ENCODE measurements around the gene ST6GALNAC4.

Gene ST6GALNAC4

DNA sequence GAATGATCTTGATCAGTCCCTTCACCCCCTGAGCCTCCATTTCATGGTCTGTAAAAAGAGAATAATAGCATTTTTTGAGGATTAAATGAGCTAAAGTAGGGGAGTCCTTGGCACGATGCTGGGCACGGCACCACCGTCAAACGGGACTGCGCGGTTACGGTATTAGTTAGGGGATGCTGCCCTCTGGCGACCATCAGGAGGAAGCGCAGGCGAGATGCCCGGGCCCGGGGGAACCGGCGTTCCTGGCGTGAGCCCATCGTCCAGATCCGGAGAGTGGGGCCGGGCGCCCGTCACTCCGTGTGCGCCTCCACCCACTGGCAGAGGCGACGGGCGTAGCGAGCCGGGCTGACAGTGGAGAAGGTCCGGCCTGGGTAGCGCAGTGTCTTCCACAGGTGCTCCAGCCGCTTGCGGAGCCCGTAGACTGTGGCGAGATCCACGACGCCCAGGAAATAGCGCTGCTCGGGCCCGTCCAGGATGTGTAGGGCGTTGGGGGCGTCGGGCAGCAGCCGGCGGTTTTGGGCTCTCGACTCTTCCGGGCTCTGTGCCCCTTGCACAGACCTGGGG, 4.8 kb upstream of the ST6GALNAC4 start:
- peak; percentile 92 for DNase-seq (ENCODE audit: low spot score)
- peak overlapping the region; percentile 97 for H3K27ac ChIP-seq
- ChIA-PET CTCF (interaction anchor here (0.5 to 3.1 kb wide), 24 partner anchors 9 to 331 kb away, joined by 3 to 15 read pairs (median 3); partner anchors contain the start of genes CDK9, PIP5KL1 and TOR2A), POLR2A (ENCODE audit: low non-redundant PET) (interaction anchor here (0.6 kb wide), 1 partner anchor 45 kb away, joined by 3 read pairs; no protein-coding TSS in a partner anchor)
- TF ChIP-seq CTCF (conservative IDR thresholded peaks at IDR 0.05; ENCODE audit: low read depth), result peak; percentile 99

DNA sequence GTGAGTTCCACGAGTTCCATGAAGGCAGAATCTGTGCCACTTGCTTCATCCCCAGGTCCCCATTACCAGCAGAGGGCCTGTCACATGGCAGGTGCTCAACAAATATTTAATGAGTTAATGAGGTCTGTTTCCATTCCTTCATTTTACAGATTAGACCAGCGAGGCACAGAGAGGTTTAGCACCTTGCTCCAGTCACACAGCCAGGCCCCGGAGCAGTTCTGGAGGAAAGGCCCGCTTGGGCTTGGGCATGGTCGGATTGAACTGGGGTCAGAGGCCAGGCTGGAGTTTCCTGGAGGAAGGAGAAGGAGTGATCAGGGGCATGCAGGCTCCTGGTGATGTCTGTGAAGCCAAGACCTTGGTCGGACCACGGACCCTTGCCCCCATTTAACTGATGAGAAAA, 4.0 kb upstream of the ST6GALNAC4 start:
- ChIA-PET CTCF (interaction anchor here (0.5 to 3.1 kb wide), 21 partner anchors 10 to 955 kb away, joined by 3 to 15 read pairs (median 3); partner anchors contain the start of genes PIP5KL1 and TOR2A), POLR2A (ENCODE audit: low non-redundant PET) (no interaction called here)
- TF ChIP-seq CTCF (conservative IDR thresholded peaks at IDR 0.05; ENCODE audit: low read depth), result no peak
- no peak for DNase-seq (ENCODE audit: low spot score)
- peak overlapping the region; percentile 97 for H3K27ac ChIP-seq

DNA sequence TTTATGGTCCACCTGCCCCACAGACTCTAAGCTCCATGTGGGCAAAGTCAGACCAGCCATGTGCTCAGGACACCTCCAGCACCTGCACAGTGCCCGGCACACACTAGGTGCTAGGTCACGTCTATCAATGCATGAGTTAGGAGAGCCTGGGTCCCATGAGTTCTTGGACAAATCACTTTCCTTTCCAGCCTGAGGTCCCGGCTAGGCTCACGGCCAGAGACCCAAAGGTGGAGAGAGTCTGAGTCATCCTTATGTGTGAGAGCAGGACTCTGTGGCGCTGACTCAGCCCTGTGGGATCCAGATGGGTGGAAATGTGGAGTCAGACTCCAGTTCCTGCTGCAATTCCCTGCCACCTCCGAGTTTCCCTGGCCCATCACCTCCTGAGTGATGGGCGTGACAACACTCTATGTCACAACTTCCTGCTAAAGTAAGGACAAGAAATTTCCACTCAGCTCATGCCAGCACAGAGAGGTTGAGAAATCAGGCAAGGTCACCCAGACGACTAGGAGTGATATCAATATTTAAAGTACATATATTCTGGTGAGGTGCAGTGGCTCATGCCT, 2.5 kb upstream of the ST6GALNAC4 start:
- no peak for TF ChIP-seq CTCF (conservative IDR thresholded peaks at IDR 0.05; ENCODE audit: low read depth)
- POLR2A ChIA-PET (ENCODE audit: low non-redundant PET), result interaction anchor here (0.5 kb wide), 1 partner anchor 82 kb away, joined by 3 read pairs; no protein-coding TSS in a partner anchor
- CTCF ChIA-PET, result interaction anchor here (0.6 to 1.3 kb wide), 3 partner anchors 21 to 199 kb away, joined by 3 to 4 read pairs (median 3); no protein-coding TSS in a partner anchor
- H3K27ac ChIP-seq, result peak overlapping the region; percentile 97
- peak; percentile 98 for DNase-seq (ENCODE audit: low spot score)

DNA sequence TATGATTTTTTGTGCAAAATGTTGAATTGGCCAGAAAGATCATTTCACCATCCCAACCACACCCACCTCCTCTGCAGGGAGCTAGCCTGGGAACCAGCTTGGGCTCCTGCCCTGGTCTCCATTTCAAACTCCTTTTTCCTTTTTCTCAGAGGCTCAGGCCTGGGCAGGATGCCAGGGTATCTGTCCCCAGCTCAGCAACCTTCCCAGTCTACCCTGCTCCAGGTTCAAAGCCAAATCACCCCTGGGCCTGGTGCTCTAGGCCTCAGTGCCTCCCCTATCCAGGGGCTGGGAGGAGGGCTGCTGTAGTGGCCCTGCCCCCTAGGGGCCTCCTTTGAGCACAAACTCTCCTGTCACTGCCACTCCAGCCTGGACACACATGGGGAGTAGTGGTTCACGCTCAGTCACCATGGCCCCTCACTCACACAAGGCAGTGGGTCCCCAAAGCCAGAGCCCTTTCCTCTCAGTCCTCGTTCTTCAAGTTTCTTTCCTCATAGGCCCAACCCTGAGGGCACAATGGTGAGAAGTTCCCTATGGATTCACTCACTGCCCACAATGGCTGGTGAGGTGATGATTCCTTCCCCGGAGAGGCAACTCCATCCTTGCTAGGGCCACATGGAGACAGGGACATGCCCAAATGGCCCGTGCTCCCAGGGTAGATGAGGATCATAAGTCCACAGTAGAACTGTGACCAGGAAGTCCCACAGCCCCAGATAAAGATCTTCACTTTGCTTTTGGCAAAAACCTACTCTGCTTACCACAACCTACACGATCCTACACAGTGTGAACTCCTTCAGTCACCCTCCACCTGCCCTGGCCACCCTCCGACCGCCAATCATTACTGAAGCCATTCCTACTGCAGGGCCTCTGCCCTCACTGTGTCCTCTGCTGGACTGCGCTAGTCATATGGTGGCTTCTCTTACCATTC, 1.6 kb upstream of the ST6GALNAC4 start:
- peak overlapping the region; percentile 97 for H3K27ac ChIP-seq
- ChIA-PET POLR2A (ENCODE audit: low non-redundant PET) (interaction anchor here (0.6 kb wide), 1 partner anchor 117 kb away, joined by 3 read pairs; no protein-coding TSS in a partner anchor), CTCF (interaction anchor here (1.3 kb wide), 1 partner anchor 199 kb away, joined by 4 read pairs; no protein-coding TSS in a partner anchor)
- TF ChIP-seq CTCF (conservative IDR thresholded peaks at IDR 0.05; ENCODE audit: low read depth), result no peak
- no peak for DNase-seq (ENCODE audit: low spot score)

GRCh38 chr9:127917603-127918002, 762 bp upstream of the ST6GALNAC4 start:
- CTCF ChIA-PET, result no interaction called here

More at GRCh38 chr9:127917603-127918002, 762 bp upstream of the ST6GALNAC4 start:
- peak overlapping the region; percentile 97 for H3K27ac ChIP-seq
- no peak for TF ChIP-seq CTCF (conservative IDR thresholded peaks at IDR 0.05; ENCODE audit: low read depth)
- DNase-seq (ENCODE audit: low spot score), result no peak
- POLR2A ChIA-PET (ENCODE audit: low non-redundant PET), result no interaction called here

Data from RWPE1 (cell line).